Trophoblast cell (in vitro differentiated cells and primary cell): ENCODE measurements around the gene ARHGEF39.

Experiments used
- DNase-seq, 2 donors: peaks; one replicate each; pipeline ENCODE4 v3.0.0-alpha.2; 2016
- H2AFZ ChIP-seq: 2 replicates; pipeline ENCODE4 v1.6.1; 2013; ENCODE audit warnings: low read length, moderate library complexity, mild to moderate bottlenecking; ENCODE audit not compliant: insufficient read depth, poor library complexity
- H2AK5ac ChIP-seq: 2 replicates; pipeline ENCODE4 v1.6.1; 2013; ENCODE audit warnings: mild to moderate bottlenecking, low read length
- H2BK120ac ChIP-seq: 2 replicates; pipeline ENCODE4 v1.6.1; 2013; ENCODE audit warnings: low read length, mild to moderate bottlenecking, moderate library complexity; ENCODE audit not compliant: insufficient read depth, poor library complexity
- H2BK12ac ChIP-seq: 2 replicates; pipeline ENCODE4 v1.6.1; 2013; ENCODE audit warnings: mild to moderate bottlenecking, low read length, moderate library complexity
- H2BK5ac ChIP-seq: 2 replicates; pipeline ENCODE4 v1.6.1; 2013; ENCODE audit warnings: low read length, low read depth, moderate library complexity, mild to moderate bottlenecking; ENCODE audit not compliant: poor library complexity
- H3K14ac ChIP-seq: 2 replicates; pipeline ENCODE4 v1.6.1; 2013; ENCODE audit warnings: mild to moderate bottlenecking, low read length
- H3K18ac ChIP-seq: 2 replicates; pipeline ENCODE4 v1.6.1; 2013; ENCODE audit warnings: mild to moderate bottlenecking, low read length
- H3K23ac ChIP-seq: 2 replicates; pipeline ENCODE4 v1.6.1; 2013; ENCODE audit warnings: low read length
- H3K27ac ChIP-seq: 2 replicates; pipeline ENCODE4 v1.5.1; 2013; ENCODE audit warnings: low read depth, mild to moderate bottlenecking, inconsistent platforms, low read length, moderate library complexity
- H3K27me3 ChIP-seq: 2 replicates; pipeline ENCODE4 v1.6.1; 2013; ENCODE audit warnings: inconsistent platforms, mild to moderate bottlenecking, low read length, moderate library complexity; ENCODE audit not compliant: insufficient read depth
- H3K36me3 ChIP-seq, 2 experiments: 1 replicate in 1 of 2; 2 replicates in 1 of 2; pipeline ENCODE4 v1.6.1; 2013; ENCODE audit warnings: low read length in 2 of 2, mild to moderate bottlenecking in 2 of 2, moderate library complexity in 1 of 2; ENCODE audit not compliant: insufficient read depth in 2 of 2, control insufficient read depth in 1 of 2
- H3K4ac ChIP-seq: 2 replicates; pipeline ENCODE4 v1.6.1; 2013; ENCODE audit warnings: low read depth, mild to moderate bottlenecking, low read length, moderate library complexity
- H3K4me1 ChIP-seq, 2 experiments: 1 replicate in 1 of 2; 2 replicates in 1 of 2; pipeline ENCODE4 v1.6.1; 2013; ENCODE audit warnings: low read length in 2 of 2, mild to moderate bottlenecking in 2 of 2, moderate library complexity in 1 of 2; ENCODE audit not compliant: insufficient read depth in 2 of 2, control insufficient read depth in 1 of 2
- H3K4me2 ChIP-seq: 2 replicates; pipeline ENCODE4 v1.6.1; 2013; ENCODE audit warnings: inconsistent platforms, mild to moderate bottlenecking, low read length, moderate library complexity
- H3K4me3 ChIP-seq: 2 replicates; pipeline ENCODE4 v1.5.1; 2013; ENCODE audit warnings: mild to moderate bottlenecking, low read depth, low read length, inconsistent platforms
- H3K79me1 ChIP-seq: one replicate; pipeline ENCODE4 v1.6.1; 2013; ENCODE audit warnings: low read length
- H3K79me2 ChIP-seq: 2 replicates; pipeline ENCODE4 v1.6.1; 2013; ENCODE audit warnings: low read length, mild to moderate bottlenecking; ENCODE audit not compliant: control insufficient read depth, insufficient read depth, poor library complexity
- H3K9ac ChIP-seq: 2 replicates; pipeline ENCODE4 v1.6.1; 2013; ENCODE audit warnings: mild to moderate bottlenecking, low read length
- H3K9me3 ChIP-seq: 2 replicates; pipeline ENCODE4 v1.6.1; 2013; ENCODE audit warnings: low read depth, mild to moderate bottlenecking, control low read depth, inconsistent platforms, low read length; ENCODE audit not compliant: insufficient read depth
- H4K12ac ChIP-seq: 2 replicates; pipeline ENCODE4 v1.6.1; 2013; ENCODE audit warnings: low read depth, mild to moderate bottlenecking, low read length, moderate library complexity
- H4K8ac ChIP-seq: 2 replicates; pipeline ENCODE4 v1.6.1; 2013; ENCODE audit warnings: low read depth, mild to moderate bottlenecking, low read length, moderate library complexity
- H4K91ac ChIP-seq: one replicate; pipeline ENCODE4 v1.6.1; 2013; ENCODE audit warnings: low read depth, mild to moderate bottlenecking, low read length, moderate library complexity
- WGBS: extraction: QIAGEN DNeasy Blood & Tissue Kit; methylation state at CpG from one replicate; pipeline ENCODE4 v1.1.7; 2013; ENCODE audit warnings: missing lambda C conversion rate; ENCODE audit not compliant: insufficient read length, insufficient coverage; ENCODE audit errors: extremely low coverage; 5-methylcytosine and 5-hydroxymethylcytosine counted together

The ARHGEF39 gene

GRCh38 chr9:35660966-35661415 lies 4.0 kb downstream of the ARHGEF39 start:
- H3K4me2 ChIP-seq, result no peak overlapping the region
- H4K91ac ChIP-seq, result peak overlapping the region; percentile 12
- no peak overlapping the region for H3K4ac ChIP-seq
- peaks cover 8% of the 10 kb centered on the region for H3K79me2 ChIP-seq
- no peak overlapping the region for H3K9ac ChIP-seq
- H4K8ac ChIP-seq, result no peak overlapping the region
- H2AK5ac ChIP-seq, result no peak overlapping the region
- H2BK12ac ChIP-seq, result peak overlapping the region; percentile 10
- no peak overlapping the region for H3K4me3 ChIP-seq
- peaks cover 15% of the 10 kb centered on the region for H3K79me1 ChIP-seq
- H3K14ac ChIP-seq, result no peak overlapping the region
- H3K23ac ChIP-seq, result no peak overlapping the region
- H3K4me1 ChIP-seq, result peaks cover 19 to 24% of the 10 kb centered on the region in 2 experiments
- H3K9me3 ChIP-seq, result no peaks in the 10 kb centered on the region
- no CpG with 5 or more reads among the region's 9 CpGs for whole genome bisulfite sequencing
- no peak overlapping the region for H2BK5ac ChIP-seq
- no peak overlapping the region for H2BK120ac ChIP-seq
- no peak overlapping the region for H3K27ac ChIP-seq
- H4K12ac ChIP-seq, result peak overlapping the region; percentile 2
- DNase-seq, result peak in 1 of 2 donors; percentile 64
- H3K27me3 ChIP-seq, result no peaks in the 10 kb centered on the region
- H3K36me3 ChIP-seq, result peaks cover 13 to 16% of the 10 kb centered on the region in 2 experiments
- H2AFZ ChIP-seq, result peak overlapping the region; percentile 3
- H3K18ac ChIP-seq, result no peak overlapping the region

GRCh38 chr9:35659340-35659739 lies 5.7 kb downstream of the ARHGEF39 start:
- no peak overlapping the region for H3K9ac ChIP-seq
- H2BK120ac ChIP-seq, result no peak overlapping the region
- H3K18ac ChIP-seq, result no peak overlapping the region
- no peak overlapping the region for H4K8ac ChIP-seq
- H3K79me1 ChIP-seq, result peaks cover 10% of the 10 kb centered on the region
- H3K14ac ChIP-seq, result no peak overlapping the region
- no CpG with 5 or more reads among the region's 3 CpGs for WGBS
- no peak overlapping the region for H2AFZ ChIP-seq
- H3K36me3 ChIP-seq, result peaks cover 13 to 16% of the 10 kb centered on the region in 2 experiments
- H2AK5ac ChIP-seq, result no peak overlapping the region
- DNase-seq, result peak; percentile 28 to 60
- no peak overlapping the region for H2BK5ac ChIP-seq
- peaks cover 14 to 17% of the 10 kb centered on the region in 2 experiments for H3K4me1 ChIP-seq
- no peak overlapping the region for H4K91ac ChIP-seq
- H3K27ac ChIP-seq, result no peak overlapping the region
- no peak overlapping the region for H3K4ac ChIP-seq
- H3K23ac ChIP-seq, result no peak overlapping the region
- H2BK12ac ChIP-seq, result no peak overlapping the region
- H3K79me2 ChIP-seq, result peaks cover 4% of the 10 kb centered on the region
- no peaks in the 10 kb centered on the region for H3K27me3 ChIP-seq
- H3K4me3 ChIP-seq, result no peak overlapping the region
- H4K12ac ChIP-seq, result no peak overlapping the region
- H3K9me3 ChIP-seq, result no peaks in the 10 kb centered on the region
- H3K4me2 ChIP-seq, result peak overlapping the region; percentile 95

- Histone ChIP-seq H3K4ac (no peak overlapping the region), H3K18ac (no peak overlapping the region), H3K4me1 (peaks cover 10 to 14% of the 10 kb centered on the region in 2 experiments), H4K91ac (no peak overlapping the region), H2BK120ac (no peak overlapping the region), H3K9ac (peak overlapping the region; percentile 63), H3K27ac (no peak overlapping the region), H4K8ac (no peak overlapping the region), H2AK5ac (no peak overlapping the region), H3K14ac (peak overlapping the region; percentile 97), H3K79me2 (peaks cover 4% of the 10 kb centered on the region), H3K36me3 (peaks cover 13 to 16% of the 10 kb centered on the region in 2 experiments), H2BK5ac (no peak overlapping the region), H2BK12ac (no peak overlapping the region), H3K23ac (no peak overlapping the region), H2AFZ (no peak overlapping the region), H3K9me3 (no peaks in the 10 kb centered on the region), H3K79me1 (peaks cover 10% of the 10 kb centered on the region), H3K4me3 (peak overlapping the region; percentile 85), H3K4me2 (peak overlapping the region; percentile 95), H4K12ac (no peak overlapping the region), H3K27me3 (no peaks in the 10 kb centered on the region)
- DNase-seq, result peak; percentile 21 to 47
- WGBS, result no CpG with 5 or more reads among the region's 2 CpGs
Observed at GRCh38 chr9:35658968-35659220, 6.1 kb downstream of the ARHGEF39 start.

GRCh38 chr9:35658137-35658967 lies 6.6 kb downstream of the ARHGEF39 start, which contains the start of gene CCDC107:
Gene CCDC107, plus strand, starts transcription at chr9:35658292. Its CDS starts 88 bp downstream, at chr9:35658380.
- WGBS, result no CpG with 5 or more reads among the region's 67 CpGs
- peak; percentile 86 to 93 for DNase-seq

More at GRCh38 chr9:35658137-35658967, 6.6 kb downstream of the ARHGEF39 start, which contains the start of gene CCDC107:
- H3K79me1 ChIP-seq, result peaks cover 10% of the 10 kb centered on the region
- peak within 1 kb of the TSS; percentile 96 for H4K12ac ChIP-seq
- peak within 1 kb of the TSS; percentile 86 for H3K27ac ChIP-seq
- peak within 1 kb of the TSS; percentile 97 for H3K14ac ChIP-seq
- peak within 1 kb of the TSS; percentile 85 for H3K4me3 ChIP-seq
- H3K36me3 ChIP-seq, result peaks cover 13 to 16% of the 10 kb centered on the region in 2 experiments
- H2AFZ ChIP-seq, result peak within 1 kb of the TSS; percentile 92
- peak within 1 kb of the TSS; percentile 98 for H4K8ac ChIP-seq
- H3K79me2 ChIP-seq, result peaks cover 4% of the 10 kb centered on the region
- no peak within 1 kb of the TSS for H3K23ac ChIP-seq
- peak within 1 kb of the TSS; percentile 91 for H3K18ac ChIP-seq
- peak within 1 kb of the TSS; percentile 95 for H3K4me2 ChIP-seq
- H3K4me1 ChIP-seq, result peaks cover 5 to 14% of the 10 kb centered on the region in 2 experiments
- H3K27me3 ChIP-seq, result no peaks in the 10 kb centered on the region
- H2BK5ac ChIP-seq, result peak within 1 kb of the TSS; percentile 94
- peak within 1 kb of the TSS; percentile 89 for H2BK120ac ChIP-seq
- H2AK5ac ChIP-seq, result peak within 1 kb of the TSS; percentile 67
- peak within 1 kb of the TSS; percentile 85 for H3K4ac ChIP-seq
- H4K91ac ChIP-seq, result peak within 1 kb of the TSS; percentile 97
- no peak within 1 kb of the TSS for H2BK12ac ChIP-seq
- no peaks in the 10 kb centered on the region for H3K9me3 ChIP-seq
- H3K9ac ChIP-seq, result peak within 1 kb of the TSS; percentile 83
